H9 (cell line): Measurements from ENCODE around the gene EEF2K. TPM values are rescaled to one million over a fixed set of nuclear protein-coding genes. Genes with fewer than 3 reads are reported as not detected.

Experiments
- DNase-seq: peaks from one replicate; pipeline ENCODE4 v3.0.0-alpha.2; 2017
- H2AFZ ChIP-seq: one replicate; pipeline ENCODE4 v1.6.1; 2013; ENCODE audit warnings: mild to moderate bottlenecking, low read length, control low read depth, moderate library complexity
- H2AK5ac ChIP-seq: 2 replicates; pipeline ENCODE4 v1.6.1; 2013; ENCODE audit warnings: low read length, control low read depth, mixed read lengths; ENCODE audit not compliant: insufficient read length
- H2BK120ac ChIP-seq: one replicate; pipeline ENCODE4 v1.6.1; 2013; ENCODE audit warnings: low read depth, mild to moderate bottlenecking, low read length, control low read depth, inconsistent platforms; ENCODE audit not compliant: poor library complexity, severe bottlenecking
- H2BK12ac ChIP-seq: 2 replicates; pipeline ENCODE4 v1.6.1; 2013; ENCODE audit warnings: low read length, control low read depth, mixed read lengths, low read depth; ENCODE audit not compliant: insufficient read length
- H2BK15ac ChIP-seq: 2 replicates; pipeline ENCODE4 v1.6.1; 2013; ENCODE audit warnings: low read depth, low read length, control low read depth
- H2BK20ac ChIP-seq: one replicate; pipeline ENCODE4 v1.6.1; 2013; ENCODE audit warnings: low read depth, mild to moderate bottlenecking, low read length, control low read depth, inconsistent platforms; ENCODE audit not compliant: poor library complexity, severe bottlenecking
- H2BK5ac ChIP-seq: 2 replicates; pipeline ENCODE4 v1.6.1; 2013; ENCODE audit warnings: low read length, control low read depth, mixed read lengths; ENCODE audit not compliant: insufficient read length
- H3K14ac ChIP-seq: 2 replicates; pipeline ENCODE4 v1.6.1; 2013; ENCODE audit warnings: low read length, control low read depth; ENCODE audit not compliant: insufficient read depth
- H3K18ac ChIP-seq: 2 replicates; pipeline ENCODE4 v1.6.1; 2013; ENCODE audit warnings: low read depth, mild to moderate bottlenecking, mixed read lengths, low read length, control low read depth; ENCODE audit not compliant: insufficient read length
- H3K23ac ChIP-seq: 2 replicates; pipeline ENCODE4 v1.6.1; 2013; ENCODE audit warnings: low read length, control low read depth, mixed read lengths, low read depth; ENCODE audit not compliant: insufficient read length
- H3K23me2 ChIP-seq: 2 replicates; pipeline ENCODE4 v1.6.1; 2013; ENCODE audit warnings: low read depth, mild to moderate bottlenecking, mixed read lengths, low read length, control low read depth; ENCODE audit not compliant: insufficient read length, poor library complexity, severe bottlenecking
- H3K27ac ChIP-seq: 2 replicates; pipeline ENCODE4 v1.5.1; 2013; ENCODE audit warnings: low read length, control low read depth, mixed read lengths, low read depth; ENCODE audit not compliant: insufficient read length
- H3K27me3 ChIP-seq: 2 replicates; pipeline ENCODE4 v1.6.1; 2013; ENCODE audit warnings: low read length, control low read depth, inconsistent platforms; ENCODE audit not compliant: insufficient read depth
- H3K4ac ChIP-seq: 2 replicates; pipeline ENCODE4 v1.6.1; 2013; ENCODE audit warnings: low read depth, mild to moderate bottlenecking, control low read depth, inconsistent platforms, low read length, moderate library complexity
- H3K4me1 ChIP-seq: 2 replicates; pipeline ENCODE4 v1.6.1; 2013; ENCODE audit warnings: low read length, control low read depth, inconsistent platforms; ENCODE audit not compliant: insufficient read depth
- H3K4me2 ChIP-seq: 2 replicates; pipeline ENCODE4 v1.6.1; 2013; ENCODE audit warnings: low read length, control low read depth, mixed read lengths; ENCODE audit not compliant: insufficient read length, insufficient read depth
- H3K56ac ChIP-seq: 2 replicates; pipeline ENCODE4 v1.6.1; 2013; ENCODE audit warnings: low read depth, mild to moderate bottlenecking, mixed read lengths, low read length, control low read depth; ENCODE audit not compliant: insufficient read length
- H3K79me1 ChIP-seq: 2 replicates; pipeline ENCODE4 v1.6.1; 2013; ENCODE audit warnings: low read depth, mild to moderate bottlenecking, moderate library complexity, low read length, control low read depth, inconsistent platforms; ENCODE audit not compliant: insufficient read depth, poor library complexity, severe bottlenecking
- H3K79me2 ChIP-seq: 2 replicates; pipeline ENCODE4 v1.6.1; 2013; ENCODE audit warnings: low read length, control low read depth, inconsistent platforms; ENCODE audit not compliant: insufficient read depth
- H3K9ac ChIP-seq: 2 replicates; pipeline ENCODE4 v1.6.1; 2013; ENCODE audit warnings: low read length, control low read depth, mixed read lengths; ENCODE audit not compliant: insufficient read length; ENCODE audit errors: extremely low read depth
- H3K9me3 ChIP-seq: one replicate; pipeline ENCODE4 v1.6.1; 2013; ENCODE audit warnings: low read depth, low read length, inconsistent platforms; ENCODE audit not compliant: control insufficient read depth
- H3T11ph ChIP-seq: one replicate; pipeline ENCODE4 v1.6.1; 2013; ENCODE audit warnings: mild to moderate bottlenecking, low read length, control low read depth, inconsistent platforms
- H4K20me1 ChIP-seq: one replicate; pipeline ENCODE4 v1.6.1; 2013; ENCODE audit not compliant: control insufficient read depth, insufficient read length, insufficient read depth
- H4K5ac ChIP-seq: 2 replicates; pipeline ENCODE4 v1.6.1; 2013; ENCODE audit warnings: low read depth, mild to moderate bottlenecking, mixed read lengths, low read length, control low read depth; ENCODE audit not compliant: insufficient read length
- H4K8ac ChIP-seq: replicated peaks from 2 replicates; pipeline ENCODE4 v1.6.1; 2013; ENCODE audit warnings: low read length, control low read depth, mixed read lengths, low read depth; ENCODE audit not compliant: insufficient read length
- H4K91ac ChIP-seq: 2 replicates; pipeline ENCODE4 v1.6.1; 2013; ENCODE audit warnings: low read depth, mild to moderate bottlenecking, moderate library complexity, mixed read lengths, low read length, control low read depth; ENCODE audit not compliant: insufficient read length
- H3K27ac Mint-ChIP-seq, 3 experiments: 2 replicates in 2 of 3; 3 replicates in 1 of 3; pipeline ENCODE4 v1.8.0; 2020 to 2021; ENCODE audit warnings: mixed read lengths in 3 of 3, mild to moderate bottlenecking in 1 of 3, moderate library complexity in 1 of 3
- H3K27me3 Mint-ChIP-seq: 2 replicates; pipeline ENCODE4 v1.8.0; 2021; ENCODE audit warnings: low read depth, mild to moderate bottlenecking, moderate library complexity, mixed read lengths
- H3K36me3 Mint-ChIP-seq, 3 experiments: 2 replicates in 2 of 3; 3 replicates in 1 of 3; pipeline ENCODE4 v1.8.0; 2020 to 2021; ENCODE audit warnings: low read depth in 3 of 3, mixed read lengths in 3 of 3; ENCODE audit not compliant: insufficient read depth in 1 of 3
- H3K4me1 Mint-ChIP-seq, 2 experiments: 2 replicates each; pipeline ENCODE4 v1.8.0; 2020; ENCODE audit warnings: mixed read lengths in 2 of 2
- H3K4me3 Mint-ChIP-seq, 2 experiments: 2 replicates in 1 of 2; 3 replicates in 1 of 2; pipeline ENCODE4 v1.8.0; 2020 to 2021; ENCODE audit warnings: mild to moderate bottlenecking in 2 of 2, mixed read lengths in 2 of 2, moderate library complexity in 1 of 2
- H3K9me3 Mint-ChIP-seq, 2 experiments: 2 replicates in 1 of 2; 3 replicates in 1 of 2; pipeline ENCODE4 v1.8.0; 2020; ENCODE audit warnings: mild to moderate bottlenecking in 2 of 2, mixed read lengths in 2 of 2, moderate library complexity in 1 of 2
- WGBS: extraction: QIAGEN DNeasy Blood & Tissue Kit; methylation state at CpG from one replicate; pipeline ENCODE4 v1.1.7; 2013; ENCODE audit warnings: missing lambda C conversion rate, low lambda C conversion rate, mixed read lengths; ENCODE audit not compliant: insufficient read length; ENCODE audit errors: extremely low coverage; 5-methylcytosine and 5-hydroxymethylcytosine counted together
- total RNA-seq: library from RNA; stranded (reverse); gene quantifications from 2 replicates; pipeline ENCODE4 v1.2.1, GENCODE V29; 2021
- TF ChIP-seq, protein P1 (sequence below): fragments of 200-600 bp; sonication (generic); conservative IDR thresholded peaks from 3 replicates; pipeline ENCODE4 v1.8.0; 2021; ENCODE audit warnings: antibody characterized with exemption, mild to moderate bottlenecking

Gene EEF2K
- total RNA-seq, 1 experiment from 2014 or later = 20.7 TPM

DNA sequence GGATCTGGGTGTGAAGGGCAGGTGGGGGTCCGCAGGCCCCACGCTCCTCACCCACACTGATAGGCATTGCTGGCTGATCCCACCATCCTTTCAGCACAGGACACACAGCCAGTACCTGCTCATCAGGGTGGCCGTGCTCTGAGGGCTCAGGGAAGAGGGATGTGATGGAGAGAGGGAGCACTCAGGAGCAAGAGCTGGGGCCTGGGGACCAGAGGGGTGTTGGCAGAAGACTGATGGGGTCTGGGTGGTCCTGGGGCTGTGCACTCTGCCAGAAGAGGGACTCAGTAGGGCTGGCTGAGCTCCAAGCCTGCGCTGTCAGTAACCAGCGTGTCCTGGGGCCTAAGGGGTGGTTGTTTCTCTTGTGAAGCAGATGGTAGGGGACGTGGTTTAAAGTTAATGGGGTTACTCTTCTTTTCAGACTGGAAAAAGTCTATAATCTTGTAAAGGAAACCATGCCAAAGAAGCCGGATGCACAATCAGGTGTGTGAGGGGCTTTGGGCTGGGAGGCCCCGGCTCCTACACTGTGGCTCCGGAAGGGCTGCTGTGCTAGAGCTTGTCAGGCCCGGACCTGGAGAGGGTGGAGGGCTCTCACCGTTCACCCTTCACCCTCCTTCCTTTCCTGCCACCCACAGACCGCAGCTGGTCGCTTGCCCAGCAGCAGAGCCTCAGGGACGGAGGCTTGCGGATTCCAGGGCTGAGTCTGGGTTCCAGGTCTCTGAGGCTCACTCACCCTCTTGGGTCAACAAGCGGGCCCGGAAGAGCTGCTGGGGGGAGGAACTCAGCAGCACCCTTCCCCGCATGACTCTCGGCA is 118.9 kb downstream of the EEF2K start:
- no peak overlapping the region for H3K14ac ChIP-seq
- Mint-ChIP-seq H3K27ac (0 out of 7 replicates have a peak overlapping the region, but pooled peaks of 1 of the 3 experiments have one; percentile 28), H3K9me3 (no peaks in the 10 kb centered on the region), H3K4me3 (no peak overlapping the region), H3K27me3 (no peaks in the 10 kb centered on the region; the same call in 1 of the 2 replicates), H3K4me1 (no peaks in the 10 kb centered on the region; a peak in 1 of 4 replicates), H3K36me3 (peaks cover 29 to 88% (median 65%) of the 10 kb centered on the region in 3 experiments)
- H4K20me1 ChIP-seq = no peaks in the 10 kb centered on the region
- H3K56ac ChIP-seq = no peak overlapping the region
- H2BK5ac ChIP-seq = no peak overlapping the region
- H3K79me1 ChIP-seq = peaks cover 2% of the 10 kb centered on the region
- no peaks in the 10 kb centered on the region for H3K4me1 ChIP-seq
- H2BK120ac ChIP-seq = no peak overlapping the region
- H2BK20ac ChIP-seq = no peak overlapping the region
- no peak overlapping the region for H2AFZ ChIP-seq
- DNase-seq = no peak
- H3K4me2 ChIP-seq = no peak overlapping the region
- H4K8ac ChIP-seq = no peak overlapping the region
- no peak overlapping the region for H3K18ac ChIP-seq
- H2BK15ac ChIP-seq = no peak overlapping the region
- H2AK5ac ChIP-seq = no peak overlapping the region
- WGBS = no CpG with 5 or more reads among the region's 19 CpGs
- no peaks in the 10 kb centered on the region for H3K27me3 ChIP-seq
- no peak overlapping the region for H4K5ac ChIP-seq
- no peaks in the 10 kb centered on the region for H3K23me2 ChIP-seq
- no peaks in the 10 kb centered on the region for H3K9me3 ChIP-seq
- H3K4ac ChIP-seq = no peak overlapping the region
- TF ChIP-seq, protein P1, sequence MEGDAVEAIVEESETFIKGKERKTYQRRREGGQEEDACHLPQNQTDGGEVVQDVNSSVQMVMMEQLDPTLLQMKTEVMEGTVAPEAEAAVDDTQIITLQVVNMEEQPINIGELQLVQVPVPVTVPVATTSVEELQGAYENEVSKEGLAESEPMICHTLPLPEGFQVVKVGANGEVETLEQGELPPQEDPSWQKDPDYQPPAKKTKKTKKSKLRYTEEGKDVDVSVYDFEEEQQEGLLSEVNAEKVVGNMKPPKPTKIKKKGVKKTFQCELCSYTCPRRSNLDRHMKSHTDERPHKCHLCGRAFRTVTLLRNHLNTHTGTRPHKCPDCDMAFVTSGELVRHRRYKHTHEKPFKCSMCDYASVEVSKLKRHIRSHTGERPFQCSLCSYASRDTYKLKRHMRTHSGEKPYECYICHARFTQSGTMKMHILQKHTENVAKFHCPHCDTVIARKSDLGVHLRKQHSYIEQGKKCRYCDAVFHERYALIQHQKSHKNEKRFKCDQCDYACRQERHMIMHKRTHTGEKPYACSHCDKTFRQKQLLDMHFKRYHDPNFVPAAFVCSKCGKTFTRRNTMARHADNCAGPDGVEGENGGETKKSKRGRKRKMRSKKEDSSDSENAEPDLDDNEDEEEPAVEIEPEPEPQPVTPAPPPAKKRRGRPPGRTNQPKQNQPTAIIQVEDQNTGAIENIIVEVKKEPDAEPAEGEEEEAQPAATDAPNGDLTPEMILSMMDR = no peak
- no peaks in the 10 kb centered on the region for H3K79me2 ChIP-seq
- no peak overlapping the region for H3T11ph ChIP-seq
- no peak overlapping the region for H3K23ac ChIP-seq
- H2BK12ac ChIP-seq = no peak overlapping the region
- no peak overlapping the region for H4K91ac ChIP-seq
- no peak overlapping the region for H3K9ac ChIP-seq
- H3K27ac ChIP-seq = no peak overlapping the region
